SK-N-SH treated with all-trans-retinoic acid at 6 μM for 48 hours (cell line): ENCODE data around the gene NGEF.

Experiments used
- ATAC-seq: fragments of 200-7000 bp; cut with Tn5 transposase; 3 replicates; pipeline ENCODE4 v1.9.1; 2020; ENCODE audit warnings: mild to moderate bottlenecking, moderate library complexity
- ARNTL ChIP-seq: fragments of 450-650 bp; formaldehyde crosslinking; IDR thresholded peaks from 2 replicates; pipeline ENCODE4 v1.5.0; 2020; ENCODE audit warnings: low read depth, mild to moderate bottlenecking, moderate library complexity, borderline replicate concordance
- BACH2 ChIP-seq: fragments of 250-450 bp; sonication (Bioruptor Pico); IDR thresholded peaks from 2 replicates; pipeline ENCODE4 v1.9.0; 2021; ENCODE audit warnings: mild to moderate bottlenecking, borderline replicate concordance
- CSDC2 ChIP-seq: fragments of 250-450 bp; sonication (Bioruptor Pico); IDR thresholded peaks from 2 replicates; pipeline ENCODE4 v1.5.0; 2020; ENCODE audit warnings: mild to moderate bottlenecking, moderate library complexity
- ESRRG ChIP-seq: fragments of 250-450 bp; sonication (Bioruptor Pico); IDR thresholded peaks from 2 replicates; pipeline ENCODE4 v1.6.1; 2021; ENCODE audit warnings: mild to moderate bottlenecking
- GLIS3 ChIP-seq: fragments of 250-450 bp; sonication (Bioruptor Pico); IDR thresholded peaks from 2 replicates; pipeline ENCODE4 v1.5.0; 2020; ENCODE audit warnings: mild to moderate bottlenecking, moderate library complexity
- OSR1 ChIP-seq: fragments of 250-450 bp; sonication (Bioruptor Pico); IDR thresholded peaks from 2 replicates; pipeline ENCODE4 v1.8.0; 2022; ENCODE audit warnings: moderate library complexity, mild to moderate bottlenecking, inconsistent platforms
- RARB ChIP-seq: fragments of 250-450 bp; sonication (Bioruptor Pico); IDR thresholded peaks from 2 replicates; pipeline ENCODE4 v1.8.0; 2021; ENCODE audit warnings: mild to moderate bottlenecking, moderate library complexity
- SNAI2 ChIP-seq: fragments of 250-450 bp; sonication (Bioruptor Pico); IDR thresholded peaks from 2 replicates; pipeline ENCODE4 v1.5.0; 2020; ENCODE audit warnings: mild to moderate bottlenecking, moderate library complexity
- TOX ChIP-seq: fragments of 250-450 bp; sonication (Bioruptor Pico); IDR thresholded peaks from 2 replicates; pipeline ENCODE4 v1.8.0; 2021; ENCODE audit warnings: mild to moderate bottlenecking, moderate library complexity, borderline replicate concordance
- ZC3H10 ChIP-seq: fragments of 250-450 bp; sonication (Bioruptor Pico); IDR thresholded peaks from 2 replicates; pipeline ENCODE4 v1.5.1; 2021; ENCODE audit warnings: mild to moderate bottlenecking, moderate library complexity
- ZFP3 ChIP-seq: fragments of 250-450 bp; sonication (Bioruptor Pico); IDR thresholded peaks from 2 replicates; pipeline ENCODE4 v1.5.0; 2020; ENCODE audit warnings: mild to moderate bottlenecking, moderate library complexity
- ZNF565 ChIP-seq: fragments of 450-650 bp; formaldehyde crosslinking; conservative IDR thresholded peaks from 2 replicates; pipeline ENCODE4 v1.5.0; 2020; ENCODE audit warnings: low read depth, mild to moderate bottlenecking, moderate library complexity
- ZNF70 ChIP-seq: fragments of 450-650 bp; formaldehyde crosslinking; IDR thresholded peaks from 2 replicates; pipeline ENCODE4 v1.5.0; 2020; ENCODE audit warnings: mild to moderate bottlenecking, moderate library complexity
- ZNF8 ChIP-seq: fragments of 450-650 bp; formaldehyde crosslinking; IDR thresholded peaks from 2 replicates; pipeline ENCODE4 v1.5.0; 2020; ENCODE audit warnings: mild to moderate bottlenecking, moderate library complexity
- TF ChIP-seq, protein P1 (sequence below): fragments of 250-450 bp; sonication (Bioruptor Pico); IDR thresholded peaks from 2 replicates; pipeline ENCODE4 v1.5.0; 2020; ENCODE audit warnings: mild to moderate bottlenecking, moderate library complexity
- TF ChIP-seq, protein P2 (sequence below): fragments of 250-450 bp; sonication (Bioruptor Pico); IDR thresholded peaks from 2 replicates; pipeline ENCODE4 v1.8.0; 2020; ENCODE audit warnings: mild to moderate bottlenecking, moderate library complexity, borderline replicate concordance
- TF ChIP-seq, protein P3 (sequence below): fragments of 250-450 bp; sonication (Bioruptor Pico); IDR thresholded peaks from 2 replicates; pipeline ENCODE4 v1.5.1; 2021; ENCODE audit warnings: mild to moderate bottlenecking, moderate library complexity
- TF ChIP-seq, protein P4 (sequence below): fragments of 250-450 bp; sonication (Bioruptor Pico); IDR thresholded peaks from 2 replicates; pipeline ENCODE4 v1.5.1; 2020; ENCODE audit warnings: low read depth, mild to moderate bottlenecking, moderate library complexity

The NGEF gene

DNA sequence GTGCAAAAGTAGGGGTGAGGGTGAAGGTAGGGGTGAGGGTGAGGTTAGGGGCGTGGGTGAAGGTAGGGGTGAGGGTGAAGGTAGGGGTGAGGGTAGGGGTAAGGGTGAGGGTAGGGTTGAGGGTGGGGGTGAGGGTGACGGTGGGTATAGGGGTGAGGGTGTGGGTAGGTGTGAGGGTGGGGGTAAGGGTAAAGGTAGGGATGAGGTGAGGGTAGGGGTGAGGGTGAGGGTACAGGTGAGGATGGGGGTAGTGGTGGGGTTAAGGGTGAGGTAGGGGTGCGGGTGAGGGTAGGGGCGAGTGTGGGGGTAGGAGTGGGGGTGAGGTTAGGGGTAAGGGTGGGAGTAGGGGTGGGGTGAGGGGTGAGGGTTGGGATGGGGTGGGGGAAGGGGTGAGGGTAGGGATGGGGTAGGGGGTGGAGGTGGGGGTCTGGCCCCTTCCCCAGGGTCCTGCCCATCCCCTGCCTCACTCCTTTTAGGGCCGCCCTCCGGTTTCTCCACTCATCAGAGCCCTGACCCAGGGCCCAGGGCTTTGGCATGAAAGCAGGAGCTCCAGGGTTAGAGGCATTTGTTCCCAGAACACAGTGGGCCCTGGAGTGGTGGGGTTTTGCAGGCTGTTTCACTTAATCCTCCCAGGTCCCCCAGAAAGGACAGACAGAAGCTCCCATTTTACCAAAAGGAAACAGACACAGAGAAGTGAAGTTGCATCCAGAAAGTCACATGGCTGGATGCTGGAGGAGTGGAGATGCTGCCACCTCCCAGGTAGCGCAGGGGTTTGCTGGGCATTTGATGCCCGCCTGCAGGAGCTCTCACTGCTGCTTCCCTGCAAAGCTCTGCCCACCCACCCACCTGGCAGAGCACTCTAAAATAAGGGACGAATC, 116.1 kb downstream of the NGEF start (continued):
- TF ChIP-seq, protein P1, sequence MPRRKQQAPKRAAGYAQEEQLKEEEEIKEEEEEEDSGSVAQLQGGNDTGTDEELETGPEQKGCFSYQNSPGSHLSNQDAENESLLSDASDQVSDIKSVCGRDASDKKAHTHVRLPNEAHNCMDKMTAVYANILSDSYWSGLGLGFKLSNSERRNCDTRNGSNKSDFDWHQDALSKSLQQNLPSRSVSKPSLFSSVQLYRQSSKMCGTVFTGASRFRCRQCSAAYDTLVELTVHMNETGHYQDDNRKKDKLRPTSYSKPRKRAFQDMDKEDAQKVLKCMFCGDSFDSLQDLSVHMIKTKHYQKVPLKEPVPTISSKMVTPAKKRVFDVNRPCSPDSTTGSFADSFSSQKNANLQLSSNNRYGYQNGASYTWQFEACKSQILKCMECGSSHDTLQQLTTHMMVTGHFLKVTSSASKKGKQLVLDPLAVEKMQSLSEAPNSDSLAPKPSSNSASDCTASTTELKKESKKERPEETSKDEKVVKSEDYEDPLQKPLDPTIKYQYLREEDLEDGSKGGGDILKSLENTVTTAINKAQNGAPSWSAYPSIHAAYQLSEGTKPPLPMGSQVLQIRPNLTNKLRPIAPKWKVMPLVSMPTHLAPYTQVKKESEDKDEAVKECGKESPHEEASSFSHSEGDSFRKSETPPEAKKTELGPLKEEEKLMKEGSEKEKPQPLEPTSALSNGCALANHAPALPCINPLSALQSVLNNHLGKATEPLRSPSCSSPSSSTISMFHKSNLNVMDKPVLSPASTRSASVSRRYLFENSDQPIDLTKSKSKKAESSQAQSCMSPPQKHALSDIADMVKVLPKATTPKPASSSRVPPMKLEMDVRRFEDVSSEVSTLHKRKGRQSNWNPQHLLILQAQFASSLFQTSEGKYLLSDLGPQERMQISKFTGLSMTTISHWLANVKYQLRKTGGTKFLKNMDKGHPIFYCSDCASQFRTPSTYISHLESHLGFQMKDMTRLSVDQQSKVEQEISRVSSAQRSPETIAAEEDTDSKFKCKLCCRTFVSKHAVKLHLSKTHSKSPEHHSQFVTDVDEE (CRISPR knock-in tag), result no peak
- TF ChIP-seq SNAI2 (CRISPR knock-in tag) (no peak), ZNF565 (CRISPR knock-in tag) (no peak)
- TF ChIP-seq, all 23 proteins: peak for 0

DNA sequence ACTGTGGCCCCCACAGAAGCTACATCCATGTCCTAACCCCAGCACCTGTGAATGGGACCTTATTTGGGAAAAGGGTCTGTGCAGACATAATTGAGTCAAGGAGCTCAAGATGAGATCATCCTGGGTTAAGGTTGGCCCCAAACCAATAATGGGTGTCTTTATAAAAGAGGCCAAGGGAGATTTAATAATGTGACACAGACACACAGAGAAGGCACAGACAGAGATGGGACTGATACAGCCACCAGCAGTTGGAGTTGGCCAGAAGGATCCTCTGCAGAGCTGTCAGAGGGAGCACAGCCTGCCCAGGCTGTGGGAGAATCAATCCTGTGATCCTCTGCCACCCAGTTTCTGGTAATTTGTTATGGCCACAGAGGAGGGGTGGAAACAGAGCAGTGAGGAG, 116.9 kb downstream of the NGEF start:
- no peak for ATAC-seq
- TF ChIP-seq ARNTL (no peak), RARB (CRISPR knock-in tag) (no peak), ZNF565 (CRISPR knock-in tag) (no peak), ZC3H10 (CRISPR knock-in tag) (no peak), OSR1 (CRISPR knock-in tag) (no peak), GLIS3 (CRISPR knock-in tag) (no peak), ZNF70 (CRISPR knock-in tag) (no peak)
- TF ChIP-seq, protein P2, sequence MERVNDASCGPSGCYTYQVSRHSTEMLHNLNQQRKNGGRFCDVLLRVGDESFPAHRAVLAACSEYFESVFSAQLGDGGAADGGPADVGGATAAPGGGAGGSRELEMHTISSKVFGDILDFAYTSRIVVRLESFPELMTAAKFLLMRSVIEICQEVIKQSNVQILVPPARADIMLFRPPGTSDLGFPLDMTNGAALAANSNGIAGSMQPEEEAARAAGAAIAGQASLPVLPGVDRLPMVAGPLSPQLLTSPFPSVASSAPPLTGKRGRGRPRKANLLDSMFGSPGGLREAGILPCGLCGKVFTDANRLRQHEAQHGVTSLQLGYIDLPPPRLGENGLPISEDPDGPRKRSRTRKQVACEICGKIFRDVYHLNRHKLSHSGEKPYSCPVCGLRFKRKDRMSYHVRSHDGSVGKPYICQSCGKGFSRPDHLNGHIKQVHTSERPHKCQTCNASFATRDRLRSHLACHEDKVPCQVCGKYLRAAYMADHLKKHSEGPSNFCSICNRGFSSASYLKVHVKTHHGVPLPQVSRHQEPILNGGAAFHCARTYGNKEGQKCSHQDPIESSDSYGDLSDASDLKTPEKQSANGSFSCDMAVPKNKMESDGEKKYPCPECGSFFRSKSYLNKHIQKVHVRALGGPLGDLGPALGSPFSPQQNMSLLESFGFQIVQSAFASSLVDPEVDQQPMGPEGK, result no peak

DNA sequence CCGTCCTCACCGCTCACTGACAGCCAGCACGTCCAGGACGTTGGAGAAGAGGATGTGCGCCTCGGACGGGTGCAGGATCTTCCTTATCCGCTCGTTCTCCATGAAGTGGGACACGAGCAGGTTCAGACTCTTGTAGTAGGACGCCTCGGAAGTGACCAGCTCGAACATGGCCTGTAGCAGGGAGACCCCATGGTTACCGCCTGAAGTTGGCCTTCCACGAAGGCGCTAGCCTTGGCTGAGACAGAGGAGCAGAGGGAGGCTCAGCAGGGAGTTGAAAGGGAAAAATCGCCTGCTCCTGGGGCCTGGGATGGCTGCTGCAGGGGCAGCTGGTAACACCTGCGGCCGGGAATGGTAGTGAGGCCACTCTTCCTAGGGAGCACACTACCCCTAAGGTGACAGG, 118.3 kb downstream of the NGEF start:
- no peak for ATAC-seq
- TF ChIP-seq, protein P3, sequence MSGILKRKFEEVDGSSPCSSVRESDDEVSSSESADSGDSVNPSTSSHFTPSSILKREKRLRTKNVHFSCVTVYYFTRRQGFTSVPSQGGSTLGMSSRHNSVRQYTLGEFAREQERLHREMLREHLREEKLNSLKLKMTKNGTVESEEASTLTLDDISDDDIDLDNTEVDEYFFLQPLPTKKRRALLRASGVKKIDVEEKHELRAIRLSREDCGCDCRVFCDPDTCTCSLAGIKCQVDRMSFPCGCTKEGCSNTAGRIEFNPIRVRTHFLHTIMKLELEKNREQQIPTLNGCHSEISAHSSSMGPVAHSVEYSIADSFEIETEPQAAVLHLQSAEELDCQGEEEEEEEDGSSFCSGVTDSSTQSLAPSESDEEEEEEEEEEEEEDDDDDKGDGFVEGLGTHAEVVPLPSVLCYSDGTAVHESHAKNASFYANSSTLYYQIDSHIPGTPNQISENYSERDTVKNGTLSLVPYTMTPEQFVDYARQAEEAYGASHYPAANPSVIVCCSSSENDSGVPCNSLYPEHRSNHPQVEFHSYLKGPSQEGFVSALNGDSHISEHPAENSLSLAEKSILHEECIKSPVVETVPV (CRISPR knock-in tag), result no peak
- TF ChIP-seq, all 23 proteins: peak for 0

DNA sequence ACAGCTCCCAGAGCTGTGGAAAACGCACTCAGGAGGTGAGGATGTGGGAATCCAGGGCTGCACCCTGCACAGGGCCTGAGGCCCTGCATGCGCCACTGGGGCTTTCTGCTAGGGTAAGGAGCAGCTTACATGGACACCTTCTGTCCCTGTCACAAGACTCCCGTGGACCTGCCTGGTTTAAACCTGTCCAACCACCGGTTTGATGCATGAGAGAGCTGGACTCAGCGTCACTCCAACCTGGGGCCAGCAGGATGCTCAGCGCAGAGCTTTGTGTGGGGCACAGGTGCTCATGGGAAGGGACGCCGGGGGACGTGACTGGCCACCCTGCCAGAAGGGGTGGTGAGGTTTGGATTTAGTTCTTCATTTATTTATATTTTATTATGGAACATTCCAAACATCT, 118.8 kb downstream of the NGEF start:
- TF ChIP-seq ZNF8, result no peak
- no peak for TF ChIP-seq GLIS3 (CRISPR knock-in tag)
- TF ChIP-seq, protein P4, sequence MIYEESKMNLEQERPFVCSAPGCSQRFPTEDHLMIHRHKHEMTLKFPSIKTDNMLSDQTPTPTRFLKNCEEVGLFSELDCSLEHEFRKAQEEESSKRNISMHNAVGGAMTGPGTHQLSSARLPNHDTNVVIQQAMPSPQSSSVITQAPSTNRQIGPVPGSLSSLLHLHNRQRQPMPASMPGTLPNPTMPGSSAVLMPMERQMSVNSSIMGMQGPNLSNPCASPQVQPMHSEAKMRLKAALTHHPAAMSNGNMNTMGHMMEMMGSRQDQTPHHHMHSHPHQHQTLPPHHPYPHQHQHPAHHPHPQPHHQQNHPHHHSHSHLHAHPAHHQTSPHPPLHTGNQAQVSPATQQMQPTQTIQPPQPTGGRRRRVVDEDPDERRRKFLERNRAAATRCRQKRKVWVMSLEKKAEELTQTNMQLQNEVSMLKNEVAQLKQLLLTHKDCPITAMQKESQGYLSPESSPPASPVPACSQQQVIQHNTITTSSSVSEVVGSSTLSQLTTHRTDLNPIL (CRISPR knock-in tag), result no peak
- TF ChIP-seq ZC3H10 (CRISPR knock-in tag), result no peak
- TF ChIP-seq SNAI2 (CRISPR knock-in tag), result no peak
- no peak for TF ChIP-seq ESRRG (CRISPR knock-in tag)
- TF ChIP-seq BACH2, result no peak

DNA sequence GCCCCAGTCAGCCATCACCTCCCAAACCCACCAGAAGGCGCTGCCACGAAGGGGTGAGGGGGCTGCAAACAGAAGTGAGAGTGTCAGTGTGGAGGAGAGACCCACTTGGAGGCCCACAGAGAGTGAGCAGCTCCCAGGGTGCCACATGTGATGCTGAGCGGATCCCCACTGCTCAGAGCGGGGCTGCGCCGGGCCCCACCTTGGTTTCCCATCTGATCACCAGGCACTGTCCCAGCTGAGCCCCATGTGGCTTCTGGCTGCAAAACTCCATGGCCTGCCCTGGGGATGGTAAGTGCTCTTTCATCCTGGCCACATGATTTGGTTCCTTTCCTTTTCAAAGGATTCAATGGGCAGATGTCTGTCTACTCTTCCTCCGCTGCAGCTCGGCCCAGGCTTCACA, 119.2 kb downstream of the NGEF start:
- TF ChIP-seq ZNF70 (CRISPR knock-in tag), result no peak
- no peak for TF ChIP-seq TOX (CRISPR knock-in tag)
- no peak for TF ChIP-seq ZFP3 (CRISPR knock-in tag)
- TF ChIP-seq CSDC2, result no peak
- TF ChIP-seq, protein P2, result no peak
- no peak for TF ChIP-seq ESRRG (CRISPR knock-in tag)
- ATAC-seq, result no peak

More for the DNA sequence above, 118.8 kb downstream of the NGEF start:
- ATAC-seq, result no peak
